ENCODE measurements around the gene MAST2.

- TF ChIP-seq POLR2AphosphoS5 (IDR thresholded peaks at IDR 0.05; ENCODE audit: low read depth, low read length) (no peak), POLR2A (IDR thresholded peaks at IDR 0.05; ENCODE audit: low read depth, low read length) (no peak)
Observed at GRCh38 chr1:46010611-46011010, 207.2 kb downstream of the MAST2 start.
